HL-60 (cell line): ENCODE measurements around the gene SH2B3.

Source experiments
- CTCF ChIP-seq: IDR thresholded peaks from one replicate; pipeline ENCODE4 v1.5.1; 2011; ENCODE audit warnings: low read length, control low read depth, inconsistent platforms; ENCODE audit not compliant: insufficient read depth
- GABPA ChIP-seq: IDR thresholded peaks from 2 replicates; pipeline ENCODE4 v1.6.1; 2012; ENCODE audit warnings: low read depth
- POLR2AphosphoS5 ChIP-seq: IDR thresholded peaks from 2 replicates; pipeline ENCODE4 v1.6.1; 2012; ENCODE audit warnings: low read depth
- REST ChIP-seq: IDR thresholded peaks from 2 replicates; pipeline ENCODE4 v1.6.1; 2012; ENCODE audit warnings: low read depth; ENCODE audit not compliant: insufficient replicate concordance

- TF ChIP-seq CTCF (no peak), POLR2AphosphoS5 (peak; percentile 38; the same call in 1 of the 2 replicates), REST (no peak), GABPA (no peak)
These were observed 40.2 kb downstream of the SH2B3 start for GRCh38 chr12:111445726-111446581.
